H1 (cell line): ENCODE data around the gene RTCA.
"Not testable (repeated sequence)": the region's sequence is repeated elsewhere in the genome, so short reads cannot be mapped to it uniquely, and the experiment has no call there.

ENCODE experiments used
- CHD2 ChIP-seq: IDR thresholded peaks from 2 replicates; pipeline ENCODE4 v1.6.1; 2012; ENCODE audit warnings: low read length, improper control_type of control experiment
- POLR2A ChIP-seq, 2 experiments: IDR thresholded peaks; 1 replicate in 1 of 2; 2 replicates in 1 of 2; pipeline ENCODE4 v1.6.1; 2011; ENCODE audit warnings: low read depth in 2 of 2, low read length in 2 of 2, mild to moderate bottlenecking in 2 of 2; ENCODE audit errors: control extremely low read depth in 1 of 2
- RBBP5 ChIP-seq: IDR thresholded peaks from 2 replicates; pipeline ENCODE4 v1.7.1; 2012; ENCODE audit warnings: low read depth, mild to moderate bottlenecking, inconsistent platforms, low read length, moderate library complexity, borderline replicate concordance
- TAF7 ChIP-seq: optimal IDR thresholded peaks from 2 replicates; pipeline ENCODE3; 2011; ENCODE audit warnings: low read depth, mild to moderate bottlenecking, inconsistent platforms, low read length, moderate library complexity, borderline replicate concordance

GRCh38 chr1:100256273-100256672 lies 9.7 kb upstream of the RTCA start:
- TF ChIP-seq POLR2A (IDR thresholded peaks at IDR 0.05; ENCODE audit: control extremely low read depth in 1 of 2, low read depth in 2 of 2, low read length in 2 of 2); RBBP5; TAF7; CHD2: not testable (repeated sequence)
